NCI-H2227 treated with DMSO at 0.1 percent for 48 hours (cell line): Measurements from ENCODE around the gene PDE9A.
"Not testable (repeated sequence)": the region's sequence is repeated elsewhere in the genome, so short reads cannot be mapped to it uniquely, and the experiment has no call there.

Experiments used
- DNase-seq: peaks from one replicate; lab custom pipeline; 2025; lab: John Stamatoyannopoulos, UW

PDE9A gene

GRCh38 chr21:42715427-42715826 lies 62.0 kb downstream of the PDE9A start:
- DNase-seq = not testable (repeated sequence)

- no peak for DNase-seq
Measured at GRCh38 chr21:42716074-42716473, 62.7 kb downstream of the PDE9A start.

- DNase-seq = not testable (repeated sequence)
Measured at GRCh38 chr21:42720484-42720883, 67.1 kb downstream of the PDE9A start.

GRCh38 chr21:42721341-42721824 lies 68.0 kb downstream of the PDE9A start:
- no peak for DNase-seq

GRCh38 chr21:42722153-42722552 lies 68.7 kb downstream of the PDE9A start:
- DNase-seq = no peak

GRCh38 chr21:42722808-42723473 lies 69.5 kb downstream of the PDE9A start:
- no peak for DNase-seq

- DNase-seq = no peak
Measured at GRCh38 chr21:42724226-42724920, 71.0 kb downstream of the PDE9A start.

- no peak for DNase-seq
Measured at GRCh38 chr21:42725416-42725930, 72.1 kb downstream of the PDE9A start.

- no peak for DNase-seq
Measured at GRCh38 chr21:42731264-42732032, 78.0 kb downstream of the PDE9A start.

GRCh38 chr21:42732033-42732410 lies 78.6 kb downstream of the PDE9A start:
- DNase-seq = no peak

GRCh38 chr21:42733037-42733627 lies 79.7 kb downstream of the PDE9A start:
- DNase-seq = no peak

GRCh38 chr21:42733874-42734273 lies 80.5 kb downstream of the PDE9A start:
- DNase-seq = no peak

GRCh38 chr21:42734323-42734971 lies 81.0 kb downstream of the PDE9A start:
- DNase-seq = no peak

GRCh38 chr21:42735061-42735460 lies 81.6 kb downstream of the PDE9A start:
- DNase-seq = no peak

GRCh38 chr21:42735944-42736343 lies 82.5 kb downstream of the PDE9A start:
- DNase-seq = no peak

- DNase-seq = no peak
Measured at GRCh38 chr21:42736646-42737350, 83.4 kb downstream of the PDE9A start.

- DNase-seq = no peak
Measured at GRCh38 chr21:42737951-42738590, 84.7 kb downstream of the PDE9A start.

- peak; percentile 39 for DNase-seq
Measured at GRCh38 chr21:42739061-42739931, 85.9 kb downstream of the PDE9A start.

- DNase-seq = no peak
Measured at GRCh38 chr21:42740405-42740909, 87.0 kb downstream of the PDE9A start.
